GM12878 (cell line): ENCODE data around the gene PLA2G5. TPM values are rescaled to one million over a fixed set of nuclear protein-coding genes. Genes with fewer than 3 reads are reported as not detected.

Source experiments
- ATAC-seq: fragments of 200-7000 bp; cut with Tn5 transposase; 3 replicates; pipeline ENCODE4 v1.9.1; 2020; ENCODE audit warnings: mild to moderate bottlenecking, moderate library complexity
- BruUV-seq: library from RNA; stranded (reverse); fragments of 400-500 nt; replicated peaks from 2 replicates; lab custom pipeline; 2021; lab: Mats Ljungman, UMichigan
- CTCF ChIA-PET: fragments of 300-600 bp; sonication (Branson Sonifier 250); formaldehyde crosslinking; extraction: SDS; loops from one replicate; lab custom pipeline; 2021; ENCODE audit warnings: inconsistent platforms; lab: Yijun Ruan, JAX
- POLR2A ChIA-PET: fragments of 350-600 bp; formaldehyde crosslinking; extraction: SDS; loops from one replicate; lab custom pipeline; 2021; ENCODE audit warnings: inconsistent platforms; lab: Charles Lee
- RAD21 ChIA-PET: fragments of 300-600 bp; sonication (Branson Sonifier 250); formaldehyde crosslinking; loops from one replicate; lab custom pipeline; 2023; ENCODE audit warnings: antibody characterized with exemption; ENCODE audit not compliant: unreplicated experiment; lab: Charles Lee
- SMC1A ChIA-PET: fragments of 300-600 bp; sonication (Branson Sonifier 250); formaldehyde crosslinking; loops from one replicate; lab custom pipeline; 2023; ENCODE audit not compliant: unreplicated experiment, uncharacterized antibody; lab: Charles Lee
- DNase-seq: peaks from one replicate; pipeline ENCODE4 v3.0.0-alpha.2; 2011; ENCODE audit warnings: low read depth, low spot score
- FAIRE-seq: peaks from 3 replicates; lab custom pipeline; 2011; peaks lifted over from hg19 to GRCh38; lab: Jason Lieb, UNC
- H2AFZ ChIP-seq: 2 replicates; pipeline ENCODE4 v1.6.0; 2011; ENCODE audit warnings: low read depth, low read length, control low read depth; ENCODE audit not compliant: control insufficient read depth
- H3K27ac ChIP-seq: 2 replicates; pipeline ENCODE4 v1.5.1; 2011; ENCODE audit warnings: control low read depth; ENCODE audit not compliant: control insufficient read depth, insufficient read depth
- H3K27me3 ChIP-seq, 2 experiments: replicated peaks in 1 of 2; 2 replicates each; pipeline versions ENCODE4 v1.6.0 to v1.6.1; 2011; ENCODE audit warnings: low read length in 1 of 2; ENCODE audit not compliant: control insufficient read depth in 2 of 2, insufficient read depth in 2 of 2
- H3K36me3 ChIP-seq, 2 experiments: 2 replicates each; pipeline ENCODE4 v1.5.1; 2011; ENCODE audit warnings: low read length in 1 of 2; ENCODE audit not compliant: control insufficient read depth in 2 of 2, insufficient read depth in 2 of 2
- H3K4me1 ChIP-seq: 2 replicates; pipeline ENCODE4 v1.6.1; 2011; ENCODE audit warnings: mild to moderate bottlenecking, low read length, moderate library complexity, mixed read lengths; ENCODE audit not compliant: control insufficient read depth, insufficient read depth
- H3K4me2 ChIP-seq: 2 replicates; pipeline ENCODE4 v1.6.0; 2011; ENCODE audit warnings: control low read depth; ENCODE audit not compliant: control insufficient read depth, insufficient read depth
- H3K4me3 ChIP-seq: fragments of 200-600 bp; sonication (generic); 2 replicates; pipeline ENCODE4 v1.5.1; 2016
- H3K79me2 ChIP-seq: 2 replicates; pipeline ENCODE4 v1.6.0; 2011; ENCODE audit warnings: low read length; ENCODE audit not compliant: control insufficient read depth, insufficient read depth
- H3K9ac ChIP-seq: 2 replicates; pipeline ENCODE4 v1.8.0; 2011; ENCODE audit warnings: low read length, control low read depth, mixed read lengths; ENCODE audit not compliant: control insufficient read depth, insufficient read depth
- H3K9me3 ChIP-seq: replicated peaks from 3 replicates; pipeline ENCODE4 v1.5.1; 2011; ENCODE audit warnings: mild to moderate bottlenecking, low read length; ENCODE audit not compliant: control insufficient read depth, insufficient read depth
- H4K20me1 ChIP-seq: 2 replicates; pipeline ENCODE4 v1.6.0; 2011; ENCODE audit not compliant: control insufficient read depth, insufficient read depth
- BCL11A ChIP-seq: IDR thresholded peaks from 2 replicates; pipeline ENCODE4 v1.6.1; 2011; ENCODE audit warnings: low read depth, low read length
- FOXM1 ChIP-seq: IDR thresholded peaks from 2 replicates; pipeline ENCODE4 v1.6.1; 2012; ENCODE audit warnings: low read depth, mild to moderate bottlenecking, inconsistent platforms, low read length, moderate library complexity
- LARP7 ChIP-seq: fragments of 450-650 bp; IDR thresholded peaks from 2 replicates; pipeline ENCODE4 v1.6.1; 2017; ENCODE audit warnings: mild to moderate bottlenecking
- NFXL1 ChIP-seq: fragments of 450-650 bp; IDR thresholded peaks from 2 replicates; pipeline ENCODE4 v1.6.1; 2017; ENCODE audit warnings: antibody characterized with exemption, mild to moderate bottlenecking, borderline replicate concordance
- NFYA ChIP-seq: IDR thresholded peaks from 2 replicates; pipeline ENCODE4 v1.6.1; 2011; ENCODE audit warnings: low read depth, mild to moderate bottlenecking, low read length, improper control_type of control experiment, borderline replicate concordance
- SMARCA5 ChIP-seq: fragments of 450-650 bp; IDR thresholded peaks from 2 replicates; pipeline ENCODE4 v1.6.1; 2017; ENCODE audit warnings: mild to moderate bottlenecking
- SREBF2 ChIP-seq: IDR thresholded peaks from 2 replicates; pipeline ENCODE4 v1.6.1; 2012; ENCODE audit warnings: mild to moderate bottlenecking, low read length
- WGBS: methylation state at CpG from one replicate; pipeline ENCODE4 v1.1.6; 2016; ENCODE audit warnings: low lambda C conversion rate; ENCODE audit not compliant: insufficient replicate concordance, insufficient coverage; ENCODE audit errors: missing lambda C conversion rate; 5-methylcytosine and 5-hydroxymethylcytosine counted together
- in situ Hi-C: fragments of 300-500 bp; cut with MboI; formaldehyde crosslinking; loops from 9 replicates; pipeline ENCODE4 v1.14.3; 2018; ENCODE audit warnings: mixed read lengths
- intact Hi-C: fragments of 100-400 bp; cut with micrococcal nuclease; formaldehyde crosslinking; loops from one replicate; pipeline ENCODE4 v1.14.2; 2022; ENCODE audit not compliant: unreplicated experiment
- polyA plus RNA-seq, 11 experiments: library from polyadenylated mRNA; depleted of rRNA in 4 of 11; unstranded in 6 of 11; stranded (reverse) in 5 of 11; fragments of >200 nt; fragmentation: Nextera tagmentation in 4 of 11; fragmentation: Illumina TruSeq in 1 of 11; extraction: Ambion mirVana in 4 of 11; extraction: Trizol in 1 of 11; gene quantifications; 1 replicate in 1 of 11; 2 replicates in 10 of 11; pipeline versions ENCODE4 v1.2.1 to v1.2.3, GENCODE V29; 2011 to 2016; ENCODE audit warnings: inconsistent platforms in 2 of 11, missing spikeins in 2 of 11, low read depth in 1 of 11
- total RNA-seq, 4 experiments: library from RNA; depleted of rRNA in 3 of 4; stranded (reverse); fragments of >200 nt in 3 of 4; fragmentation: Illumina TruSeq in 1 of 4; extraction: Trizol in 1 of 4; gene quantifications; 2 replicates each; pipeline versions ENCODE4 v1.2.1 to v1.2.3, GENCODE V29; 2013 to 2021
- TF ChIP-seq, protein P1 (sequence below): IDR thresholded peaks from 2 replicates; pipeline ENCODE4 v1.6.1; 2012; ENCODE audit warnings: mild to moderate bottlenecking, low read depth, low read length
- TF ChIP-seq, protein P2 (sequence below): IDR thresholded peaks from 2 replicates; pipeline ENCODE4 v1.6.1; 2012; ENCODE audit warnings: low read depth, low read length, improper control_type of control experiment
- TF ChIP-seq, protein P3 (sequence below): fragments of 450-650 bp; IDR thresholded peaks from 2 replicates; pipeline ENCODE4 v1.6.1; 2014; ENCODE audit warnings: mild to moderate bottlenecking

The PLA2G5 gene
- total and polyA plus RNA-seq, 10 of the 15 experiments (the other 5 are each of a cell fraction or from before 2014, with no cell fraction given): 0.10 to 0.19 (median 0.17) TPM; not detected in 7

DNA sequence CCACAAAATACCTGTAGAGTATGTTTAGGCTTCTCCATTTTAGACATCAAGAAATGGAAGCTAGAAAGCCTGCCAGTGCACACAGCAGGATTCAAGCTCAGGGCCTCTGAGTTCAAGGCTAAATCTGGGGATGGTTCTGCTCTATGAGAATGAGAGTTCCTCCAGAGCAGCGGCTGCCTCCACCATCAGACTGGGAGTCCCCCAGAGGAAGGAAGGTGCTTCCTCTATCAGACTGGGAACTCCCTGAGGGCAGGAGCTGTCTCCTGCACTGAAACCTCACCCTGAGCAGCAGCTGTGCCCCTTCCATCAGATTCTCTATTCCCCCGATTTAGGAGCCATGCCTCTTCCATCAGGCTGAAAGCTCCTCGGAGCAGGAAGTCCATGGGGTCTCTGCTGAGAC, 20.1 kb downstream of the PLA2G5 start:
- RAD21 ChIA-PET: no interaction called here
- no peak overlapping the region for H3K27ac ChIP-seq
- intact Hi-C loops: no loop called here
- no peak overlapping the region for H2AFZ ChIP-seq
- H3K4me1 ChIP-seq: no peaks in the 10 kb centered on the region
- H4K20me1 ChIP-seq: no peaks in the 10 kb centered on the region
- no peak overlapping the region for H3K4me2 ChIP-seq
- SMC1A ChIA-PET: interaction anchor here (1.0 to 1.2 kb wide), 2 partner anchors 36 to 169 kb away, joined by 3 to 5 read pairs; no protein-coding TSS in a partner anchor
- in situ Hi-C loops: no loop called here
- ATAC-seq (no peak), DNase-seq (no peak), FAIRE-seq (no peak)
- H3K9ac ChIP-seq: no peak overlapping the region
- no peak for TF ChIP-seq NFXL1
- TF ChIP-seq, protein P1, sequence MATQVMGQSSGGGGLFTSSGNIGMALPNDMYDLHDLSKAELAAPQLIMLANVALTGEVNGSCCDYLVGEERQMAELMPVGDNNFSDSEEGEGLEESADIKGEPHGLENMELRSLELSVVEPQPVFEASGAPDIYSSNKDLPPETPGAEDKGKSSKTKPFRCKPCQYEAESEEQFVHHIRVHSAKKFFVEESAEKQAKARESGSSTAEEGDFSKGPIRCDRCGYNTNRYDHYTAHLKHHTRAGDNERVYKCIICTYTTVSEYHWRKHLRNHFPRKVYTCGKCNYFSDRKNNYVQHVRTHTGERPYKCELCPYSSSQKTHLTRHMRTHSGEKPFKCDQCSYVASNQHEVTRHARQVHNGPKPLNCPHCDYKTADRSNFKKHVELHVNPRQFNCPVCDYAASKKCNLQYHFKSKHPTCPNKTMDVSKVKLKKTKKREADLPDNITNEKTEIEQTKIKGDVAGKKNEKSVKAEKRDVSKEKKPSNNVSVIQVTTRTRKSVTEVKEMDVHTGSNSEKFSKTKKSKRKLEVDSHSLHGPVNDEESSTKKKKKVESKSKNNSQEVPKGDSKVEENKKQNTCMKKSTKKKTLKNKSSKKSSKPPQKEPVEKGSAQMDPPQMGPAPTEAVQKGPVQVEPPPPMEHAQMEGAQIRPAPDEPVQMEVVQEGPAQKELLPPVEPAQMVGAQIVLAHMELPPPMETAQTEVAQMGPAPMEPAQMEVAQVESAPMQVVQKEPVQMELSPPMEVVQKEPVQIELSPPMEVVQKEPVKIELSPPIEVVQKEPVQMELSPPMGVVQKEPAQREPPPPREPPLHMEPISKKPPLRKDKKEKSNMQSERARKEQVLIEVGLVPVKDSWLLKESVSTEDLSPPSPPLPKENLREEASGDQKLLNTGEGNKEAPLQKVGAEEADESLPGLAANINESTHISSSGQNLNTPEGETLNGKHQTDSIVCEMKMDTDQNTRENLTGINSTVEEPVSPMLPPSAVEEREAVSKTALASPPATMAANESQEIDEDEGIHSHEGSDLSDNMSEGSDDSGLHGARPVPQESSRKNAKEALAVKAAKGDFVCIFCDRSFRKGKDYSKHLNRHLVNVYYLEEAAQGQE: no peak
- TF ChIP-seq SMARCA5: no peak
- TF ChIP-seq FOXM1: no peak
- TF ChIP-seq, protein P2, sequence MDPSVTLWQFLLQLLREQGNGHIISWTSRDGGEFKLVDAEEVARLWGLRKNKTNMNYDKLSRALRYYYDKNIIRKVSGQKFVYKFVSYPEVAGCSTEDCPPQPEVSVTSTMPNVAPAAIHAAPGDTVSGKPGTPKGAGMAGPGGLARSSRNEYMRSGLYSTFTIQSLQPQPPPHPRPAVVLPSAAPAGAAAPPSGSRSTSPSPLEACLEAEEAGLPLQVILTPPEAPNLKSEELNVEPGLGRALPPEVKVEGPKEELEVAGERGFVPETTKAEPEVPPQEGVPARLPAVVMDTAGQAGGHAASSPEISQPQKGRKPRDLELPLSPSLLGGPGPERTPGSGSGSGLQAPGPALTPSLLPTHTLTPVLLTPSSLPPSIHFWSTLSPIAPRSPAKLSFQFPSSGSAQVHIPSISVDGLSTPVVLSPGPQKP: no peak
- TF ChIP-seq, protein P3, sequence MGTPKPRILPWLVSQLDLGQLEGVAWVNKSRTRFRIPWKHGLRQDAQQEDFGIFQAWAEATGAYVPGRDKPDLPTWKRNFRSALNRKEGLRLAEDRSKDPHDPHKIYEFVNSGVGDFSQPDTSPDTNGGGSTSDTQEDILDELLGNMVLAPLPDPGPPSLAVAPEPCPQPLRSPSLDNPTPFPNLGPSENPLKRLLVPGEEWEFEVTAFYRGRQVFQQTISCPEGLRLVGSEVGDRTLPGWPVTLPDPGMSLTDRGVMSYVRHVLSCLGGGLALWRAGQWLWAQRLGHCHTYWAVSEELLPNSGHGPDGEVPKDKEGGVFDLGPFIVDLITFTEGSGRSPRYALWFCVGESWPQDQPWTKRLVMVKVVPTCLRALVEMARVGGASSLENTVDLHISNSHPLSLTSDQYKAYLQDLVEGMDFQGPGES: no peak
- no peak for TF ChIP-seq LARP7
- no peak for TF ChIP-seq NFYA
- TF ChIP-seq SREBF2: no peak
- no peak for TF ChIP-seq BCL11A
- H3K36me3 ChIP-seq: no peaks in the 10 kb centered on the region
- H3K9me3 ChIP-seq: no peaks in the 10 kb centered on the region
- no peak overlapping the region for H3K4me3 ChIP-seq
- no peaks in the 10 kb centered on the region for H3K79me2 ChIP-seq
- POLR2A ChIA-PET: interaction anchor here (1.0 kb wide), 1 partner anchor 11 kb away, joined by 3 read pairs; no protein-coding TSS in a partner anchor
- 6% methylated on average over 3 of the region's 3 CpGs for WGBS
- CTCF ChIA-PET: interaction anchor here (0.9 to 1.4 kb wide), 5 partner anchors 9 to 62 kb away, joined by 3 to 5 read pairs (median 3); no protein-coding TSS in a partner anchor
- no TSS peak for BruUV-seq
- no peaks in the 10 kb centered on the region; a peak in 2 of 4 replicates for H3K27me3 ChIP-seq
